Esophagus muscularis mucosa (tissue), 2 donors: ENCODE measurements around the gene RAB4A.

Source experiments
- POLR2A ChIP-seq: fragments of 450-650 bp; IDR thresholded peaks from one replicate; pipeline ENCODE4 v1.6.1; 2017; ENCODE audit warnings: antibody characterized with exemption, moderate library complexity, mild to moderate bottlenecking, low read depth
- POLR2AphosphoS5 ChIP-seq, 2 donors: sonication (generic); formaldehyde crosslinking; IDR thresholded peaks; one replicate each; pipeline ENCODE4 v1.6.1; 2017; ENCODE audit warnings: antibody characterized with exemption in 2 of 2

GRCh38 chr1:229309684-229310083 is 38.8 kb downstream of the RAB4A start:
- TF ChIP-seq POLR2A (no peak), POLR2AphosphoS5 (IDR thresholded peaks at IDR 0.05) (no peak)
